Naive thymus-derived CD4-positive, alpha-beta T cell (primary cell): ENCODE measurements around the gene RASAL3. TPM values are rescaled to one million over a fixed set of nuclear protein-coding genes. Genes with fewer than 3 reads are reported as not detected.
A peak's percentile ranks its signal among the peaks of the same experiment; 100 is the strongest.

ENCODE experiments used
- ATAC-seq: fragments of 150-1000 bp; cut with Tn5 transposase; 2 replicates; pipeline ENCODE4 v1.10.0; 2021; ENCODE audit warnings: mild to moderate bottlenecking, moderate library complexity
- CTCF ChIA-PET: fragments of 350-600 bp; sonication (Branson Sonifier 250); formaldehyde crosslinking; loops from one replicate; lab custom pipeline; 2021; ENCODE audit warnings: antibody characterized with exemption; lab: Charles Lee
- POLR2A ChIA-PET: fragments of 350-600 bp; sonication (Branson Sonifier 250); formaldehyde crosslinking; loops from one replicate; lab custom pipeline; 2021; ENCODE audit warnings: antibody characterized with exemption, inconsistent platforms; lab: Charles Lee
- DNase-seq, 9 donors: peaks; one replicate each; pipeline versions ENCODE4 v3.0.0 to v3.0.0-alpha.2; 2020 to 2022; ENCODE audit warnings: mixed read lengths in 1 of 9
- H3K27ac ChIP-seq: one replicate; pipeline ENCODE4 v1.7.0; 2013; ENCODE audit warnings: mild to moderate bottlenecking, low read depth, low read length, moderate library complexity
- H3K27me3 ChIP-seq, 2 donors: one replicate each; pipeline ENCODE4 v1.7.0; 2013; ENCODE audit warnings: low read length in 2 of 2, mild to moderate bottlenecking in 2 of 2, moderate library complexity in 2 of 2; ENCODE audit not compliant: control insufficient read depth in 2 of 2, insufficient read depth in 2 of 2
- H3K36me3 ChIP-seq, 3 experiments: 1 replicate in 2 of 3; 2 replicates in 1 of 3; pipeline ENCODE4 v1.7.0; 2013; ENCODE audit warnings: low read length in 3 of 3, mild to moderate bottlenecking in 3 of 3, moderate library complexity in 1 of 3; ENCODE audit not compliant: insufficient read depth in 3 of 3, control insufficient read depth in 2 of 3
- H3K4me1 ChIP-seq, 2 donors: one replicate each; pipeline ENCODE4 v1.7.0; 2013; ENCODE audit warnings: low read length in 2 of 2, mild to moderate bottlenecking in 2 of 2, moderate library complexity in 1 of 2; ENCODE audit not compliant: control insufficient read depth in 2 of 2, insufficient read depth in 2 of 2
- H3K4me3 ChIP-seq: 2 replicates; pipeline ENCODE4 v1.7.0; 2013; ENCODE audit warnings: mild to moderate bottlenecking, low read length
- H3K9me3 ChIP-seq, 3 experiments: 1 replicate in 2 of 3; 2 replicates in 1 of 3; pipeline ENCODE4 v1.7.0; 2013; ENCODE audit warnings: low read length in 3 of 3; ENCODE audit not compliant: control insufficient read depth in 2 of 3
- H3K27ac Mint-ChIP-seq, 9 donors: one replicate each; pipeline ENCODE4 v1.8.0; 2020 to 2022; ENCODE audit warnings: mixed read lengths in 9 of 9, mild to moderate bottlenecking in 8 of 9, moderate library complexity in 5 of 9, inconsistent platforms in 2 of 9
- H3K27me3 Mint-ChIP-seq, 5 donors: one replicate each; pipeline ENCODE4 v1.8.0; 2021 to 2022; ENCODE audit warnings: mixed read lengths in 5 of 5, mild to moderate bottlenecking in 1 of 5
- H3K36me3 Mint-ChIP-seq, 5 donors: one replicate each; pipeline ENCODE4 v1.8.0; 2020 to 2022; ENCODE audit warnings: mixed read lengths in 5 of 5, mild to moderate bottlenecking in 3 of 5, inconsistent platforms in 1 of 5
- H3K4me1 Mint-ChIP-seq, 7 donors: one replicate each; pipeline ENCODE4 v1.8.0; 2020 to 2022; ENCODE audit warnings: mixed read lengths in 7 of 7, mild to moderate bottlenecking in 3 of 7, inconsistent platforms in 1 of 7
- H3K4me3 Mint-ChIP-seq, 10 donors: one replicate each; pipeline ENCODE4 v1.8.0; 2020 to 2022; ENCODE audit warnings: mild to moderate bottlenecking in 10 of 10, mixed read lengths in 10 of 10, moderate library complexity in 6 of 10, inconsistent platforms in 2 of 10
- H3K9me3 Mint-ChIP-seq, 11 donors: one replicate each; pipeline ENCODE4 v1.8.0; 2020 to 2022; ENCODE audit warnings: mixed read lengths in 11 of 11, mild to moderate bottlenecking in 4 of 11, inconsistent platforms in 1 of 11, moderate library complexity in 1 of 11
- intact Hi-C, 2 donors: fragments of 100-400 bp; cut with micrococcal nuclease; formaldehyde crosslinking; loops; one replicate each; pipeline ENCODE4 v1.15.1; 2023
- polyA plus RNA-seq, 2 donors: library from polyadenylated mRNA; unstranded; fragments of 300-500 nt; fragmentation: Illumina TruSeq; gene quantifications; one replicate each; pipeline ENCODE4 v1.2.3, GENCODE V29; 2021
- total RNA-seq, 6 experiments: library from RNA in 5 of 6; stranded (reverse) in 5 of 6; gene quantifications; 1 replicate in 5 of 6; 2 replicates in 1 of 6; pipeline ENCODE4 v1.2.3 and lab custom pipeline; 2021 to 2026

RASAL3 gene
- total and polyA plus RNA-seq, 7 experiments from 2014 or later: 38.5 to 214 (median 148) TPM

GRCh38 chr19:15424692-15425272 lies 39.6 kb downstream of the RASAL3 start:
- H3K36me3 Mint-ChIP-seq: peaks cover 13 to 40% (median 34%) of the 10 kb centered on the region in 5 donors

GRCh38 chr19:15424121-15424520 lies 40.2 kb downstream of the RASAL3 start:
- H3K36me3 ChIP-seq: peaks cover 5 to 68% (median 9%) of the 10 kb centered on the region in 3 experiments
- H3K27me3 Mint-ChIP-seq: no peaks in the 10 kb centered on the region
- peaks cover 13 to 40% (median 34%) of the 10 kb centered on the region in 5 donors for H3K36me3 Mint-ChIP-seq

More at GRCh38 chr19:15424692-15425272, 39.6 kb downstream of the RASAL3 start:
- ATAC-seq (no peak), DNase-seq (no peak)
- H3K4me1 Mint-ChIP-seq: peaks cover 2 to 14% (median 9%) of the 10 kb centered on the region in 7 donors
- Histone ChIP-seq H3K4me3 (no peak overlapping the region), H3K4me1 (no peaks in the 10 kb centered on the region), H3K36me3 (peaks cover 5 to 73% (median 9%) of the 10 kb centered on the region in 3 experiments), H3K9me3 (no peaks in the 10 kb centered on the region), H3K27ac (no peak overlapping the region), H3K27me3 (no peaks in the 10 kb centered on the region)
- ChIA-PET CTCF (no interaction called here), POLR2A (no interaction called here)
- H3K9me3 Mint-ChIP-seq: peaks cover 0 to 6% (median 0%) of the 10 kb centered on the region in 11 donors
- H3K27me3 Mint-ChIP-seq: no peaks in the 10 kb centered on the region
- no peak overlapping the region for H3K4me3 Mint-ChIP-seq
- intact Hi-C loops: no loop called here
- no peak overlapping the region for H3K27ac Mint-ChIP-seq

GRCh38 chr19:15423130-15423529 lies 41.2 kb downstream of the RASAL3 start:
- Mint-ChIP-seq H3K27ac (no peak overlapping the region), H3K4me3 (no peak overlapping the region), H3K9me3 (peaks cover 0 to 6% (median 0%) of the 10 kb centered on the region in 11 donors), H3K27me3 (no peaks in the 10 kb centered on the region), H3K4me1 (peaks cover 9 to 26% (median 16%) of the 10 kb centered on the region in 7 donors), H3K36me3 (peaks cover 13 to 39% (median 34%) of the 10 kb centered on the region in 5 donors)
- no peak for DNase-seq
- ChIA-PET CTCF (no interaction called here), POLR2A (no interaction called here)
- Histone ChIP-seq H3K4me1 (peaks cover 5 to 7% of the 10 kb centered on the region in 2 donors), H3K9me3 (no peaks in the 10 kb centered on the region), H3K36me3 (peaks cover 5 to 64% (median 9%) of the 10 kb centered on the region in 3 experiments), H3K4me3 (no peak overlapping the region), H3K27ac (no peak overlapping the region), H3K27me3 (no peaks in the 10 kb centered on the region)
- ATAC-seq: no peak
- intact Hi-C loops: no loop called here

More at GRCh38 chr19:15424121-15424520, 40.2 kb downstream of the RASAL3 start:
- Histone ChIP-seq H3K9me3 (no peaks in the 10 kb centered on the region), H3K27me3 (no peaks in the 10 kb centered on the region), H3K27ac (no peak overlapping the region), H3K4me3 (no peak overlapping the region), H3K4me1 (peaks cover 5% of the 10 kb centered on the region in 2 donors)
- ChIA-PET CTCF (interaction anchor here (0.7 kb wide), 1 partner anchor 131 kb away, joined by 3 read pairs; no protein-coding TSS in a partner anchor), POLR2A (no interaction called here)
- no peak for ATAC-seq
- Mint-ChIP-seq H3K4me3 (peak overlapping the region in 1 of 10 donors; percentile 38), H3K4me1 (peaks cover 8 to 20% (median 15%) of the 10 kb centered on the region in 7 donors), H3K9me3 (peaks cover 0 to 6% (median 0%) of the 10 kb centered on the region in 11 donors), H3K27ac (no peak overlapping the region)
- no peak for DNase-seq
- intact Hi-C loops: no loop called here

GRCh38 chr19:15422296-15423075 lies 41.9 kb downstream of the RASAL3 start:
- DNase-seq (no peak), ATAC-seq (no peak)
- ChIA-PET CTCF (interaction anchor here (10.2 kb wide), 1 partner anchor 131 kb away, joined by 182 read pairs; no protein-coding TSS in a partner anchor), POLR2A (interaction anchor here (0.8 to 6.9 kb wide), 3 partner anchors 14 to 131 kb away, joined by 3 to 128 read pairs (median 4); no protein-coding TSS in a partner anchor)
- intact Hi-C loops: no loop called here
- H3K4me1 Mint-ChIP-seq: peaks cover 12 to 33% (median 22%) of the 10 kb centered on the region in 7 donors
- Histone ChIP-seq H3K9me3 (no peaks in the 10 kb centered on the region), H3K36me3 (peaks cover 5 to 58% (median 9%) of the 10 kb centered on the region in 3 experiments), H3K27ac (no peak overlapping the region), H3K4me1 (peaks cover 10 to 13% of the 10 kb centered on the region in 2 donors), H3K4me3 (no peak overlapping the region), H3K27me3 (no peaks in the 10 kb centered on the region)
- peaks cover 0 to 6% (median 0%) of the 10 kb centered on the region in 11 donors for H3K9me3 Mint-ChIP-seq
- H3K4me3 Mint-ChIP-seq: no peak overlapping the region
- H3K27ac Mint-ChIP-seq: no peak overlapping the region
- peaks cover 13 to 39% (median 34%) of the 10 kb centered on the region in 5 donors for H3K36me3 Mint-ChIP-seq
- no peaks in the 10 kb centered on the region for H3K27me3 Mint-ChIP-seq

- ChIA-PET CTCF (interaction anchor here (0.7 to 10.2 kb wide), 4 partner anchors 11 to 244 kb away, joined by 3 to 182 read pairs (median 12); no protein-coding TSS in a partner anchor), POLR2A (interaction anchor here (0.8 to 6.9 kb wide), 4 partner anchors 13 to 132 kb away, joined by 3 to 128 read pairs (median 4); partner anchors contain the start of gene WIZ)
- Histone ChIP-seq H3K27ac (no peak overlapping the region), H3K36me3 (peaks cover 5 to 51% (median 9%) of the 10 kb centered on the region in 3 experiments), H3K4me1 (peaks cover 17 to 20% of the 10 kb centered on the region in 2 donors), H3K4me3 (no peak overlapping the region), H3K9me3 (no peaks in the 10 kb centered on the region), H3K27me3 (no peaks in the 10 kb centered on the region)
- Mint-ChIP-seq H3K36me3 (peaks cover 13 to 35% (median 28%) of the 10 kb centered on the region in 5 donors), H3K9me3 (peaks cover 0 to 6% (median 0%) of the 10 kb centered on the region in 11 donors), H3K27ac (peak overlapping the region in 1 of 9 donors; percentile 36), H3K4me3 (no peak overlapping the region), H3K27me3 (no peaks in the 10 kb centered on the region), H3K4me1 (peaks cover 18 to 40% (median 29%) of the 10 kb centered on the region in 7 donors)
- DNase-seq: no peak
- no peak for ATAC-seq
- intact Hi-C loops: no loop called here
These were observed 42.6 kb downstream of the RASAL3 start for GRCh38 chr19:15421721-15422260.

- Histone ChIP-seq H3K4me3 (no peak overlapping the region), H3K36me3 (peaks cover 5 to 47% (median 9%) of the 10 kb centered on the region in 3 experiments), H3K4me1 (peaks cover 23 to 25% of the 10 kb centered on the region in 2 donors), H3K27me3 (no peaks in the 10 kb centered on the region), H3K9me3 (no peaks in the 10 kb centered on the region), H3K27ac (no peak overlapping the region)
- POLR2A ChIA-PET: interaction anchor here (0.6 to 6.9 kb wide), 9 partner anchors 11 to 132 kb away, joined by 3 to 128 read pairs (median 17); partner anchors contain the start of genes AKAP8, RASAL3 and WIZ
- H3K9me3 Mint-ChIP-seq: peaks cover 0 to 6% (median 0%) of the 10 kb centered on the region in 11 donors
- H3K4me3 Mint-ChIP-seq: no peak overlapping the region
- intact Hi-C loops: no loop called here
- ATAC-seq (no peak), DNase-seq (no peak)
- H3K27ac Mint-ChIP-seq: no peak overlapping the region
- no peaks in the 10 kb centered on the region for H3K27me3 Mint-ChIP-seq
- peaks cover 13 to 29% (median 24%) of the 10 kb centered on the region in 5 donors for H3K36me3 Mint-ChIP-seq
- CTCF ChIA-PET: interaction anchor here (0.7 to 10.2 kb wide), 7 partner anchors 10 to 244 kb away, joined by 3 to 182 read pairs (median 5); partner anchors contain the start of gene RASAL3
- H3K4me1 Mint-ChIP-seq: peaks cover 24 to 40% (median 35%) of the 10 kb centered on the region in 7 donors
These were observed 43.1 kb downstream of the RASAL3 start for GRCh38 chr19:15421136-15421695.
